SW 1271 (cell line): ENCODE results near the gene DES.

ENCODE experiments used
- DNase-seq, 2 experiments: peaks; one replicate each; lab custom pipeline; 2025; lab: John Stamatoyannopoulos, UW

DES gene

GRCh38 chr2:219438453-219438852, 20.3 kb downstream of the DES start:
- no peak for DNase-seq

GRCh38 chr2:219439506-219439905, 21.3 kb downstream of the DES start:
- DNase-seq, result no peak

GRCh38 chr2:219440388-219441256, 22.4 kb downstream of the DES start:
- no peak for DNase-seq

GRCh38 chr2:219441451-219442255, 23.5 kb downstream of the DES start:
- DNase-seq, result no peak

- no peak for DNase-seq
These were observed 24.3 kb downstream of the DES start for GRCh38 chr2:219442256-219443015.

GRCh38 chr2:219443016-219443696, 25.0 kb downstream of the DES start:
- DNase-seq, result no peak

- DNase-seq, result no peak
These were observed 25.5 kb downstream of the DES start for GRCh38 chr2:219443697-219444023.

- DNase-seq, result no peak
These were observed 26.5 kb downstream of the DES start for GRCh38 chr2:219444566-219445091.

- DNase-seq, result no peak
These were observed 27.1 kb downstream of the DES start for GRCh38 chr2:219445220-219445640.

- DNase-seq, result peak in 1 of 2 experiments; percentile 34
These were observed 27.9 kb downstream of the DES start for GRCh38 chr2:219446101-219446504.

- no peak for DNase-seq
These were observed 28.5 kb downstream of the DES start for GRCh38 chr2:219446689-219447088.

GRCh38 chr2:219447242-219448098, 29.3 kb downstream of the DES start:
- no peak for DNase-seq

GRCh38 chr2:219448099-219448775, 30.1 kb downstream of the DES start:
- DNase-seq, result no peak

- DNase-seq, result no peak
These were observed 30.7 kb downstream of the DES start for GRCh38 chr2:219448776-219449341.

- DNase-seq, result no peak
These were observed 31.4 kb downstream of the DES start for GRCh38 chr2:219449609-219450008.

GRCh38 chr2:219451661-219452360, 33.6 kb downstream of the DES start:
- no peak for DNase-seq

GRCh38 chr2:219452361-219453317, 34.5 kb downstream of the DES start:
- no peak for DNase-seq
